WTC11 (cell line): ENCODE results near the gene PCBP1. TPM values are rescaled to one million over a fixed set of nuclear protein-coding genes. Genes with fewer than 3 reads are reported as not detected.
A peak's percentile ranks its signal among the peaks of the same experiment; 100 is the strongest.

Experiments used
- ATAC-seq: fragments of 200-7000 bp; cut with Tn5 transposase; 2 replicates; pipeline ENCODE4 v1.10.0; 2021; ENCODE audit warnings: mild to moderate bottlenecking, moderate library complexity
- CTCF ChIA-PET: fragments of 300-600 bp; sonication (Branson Sonifier 250); formaldehyde crosslinking; loops from one replicate; lab custom pipeline; 2021; ENCODE audit warnings: antibody characterized with exemption; lab: Charles Lee
- POLR2A ChIA-PET: fragments of 350-600 bp; sonication (Branson Sonifier 250); formaldehyde crosslinking; loops from one replicate; lab custom pipeline; 2021; ENCODE audit warnings: antibody characterized with exemption; lab: Charles Lee
- DNase-seq: peaks from one replicate; pipeline ENCODE4 v3.0.0; 2021; ENCODE audit warnings: low spot score
- H3K27ac Mint-ChIP-seq: 2 replicates; pipeline ENCODE4 v1.8.0; 2021; ENCODE audit warnings: mixed read lengths
- H3K27me3 Mint-ChIP-seq: 2 replicates; pipeline ENCODE4 v1.8.0; 2021; ENCODE audit warnings: low read depth, mild to moderate bottlenecking, moderate library complexity, mixed read lengths
- H3K36me3 Mint-ChIP-seq: 2 replicates; pipeline ENCODE4 v1.8.0; 2021; ENCODE audit warnings: mixed read lengths
- H3K4me1 Mint-ChIP-seq: 2 replicates; pipeline ENCODE4 v1.8.0; 2022; ENCODE audit warnings: mixed read lengths
- H3K4me3 Mint-ChIP-seq: 2 replicates; pipeline ENCODE4 v1.8.0; 2021; ENCODE audit warnings: mild to moderate bottlenecking, moderate library complexity, mixed read lengths
- H3K9me3 Mint-ChIP-seq: 2 replicates; pipeline ENCODE4 v1.8.0; 2021; ENCODE audit warnings: mixed read lengths
- CREB1 ChIP-seq: sonication (generic); formaldehyde crosslinking; IDR thresholded peaks from 2 replicates; pipeline ENCODE4 v1.8.0; 2023; ENCODE audit warnings: mild to moderate bottlenecking, missing genetic modification reagents
- FOXJ3 ChIP-seq: sonication (generic); formaldehyde crosslinking; IDR thresholded peaks from 2 replicates; pipeline ENCODE4 v1.9.0; 2021; ENCODE audit warnings: missing genetic modification reagents, mild to moderate bottlenecking, borderline replicate concordance
- GABPB1 ChIP-seq: sonication (generic); formaldehyde crosslinking; IDR thresholded peaks from 2 replicates; pipeline ENCODE4 v1.8.1; 2023; ENCODE audit warnings: mild to moderate bottlenecking, missing genetic modification reagents
- JUN ChIP-seq: sonication (generic); formaldehyde crosslinking; IDR thresholded peaks from 2 replicates; pipeline ENCODE4 v1.8.0; 2023; ENCODE audit warnings: mild to moderate bottlenecking, missing genetic modification reagents
- KAT7 ChIP-seq: sonication (generic); formaldehyde crosslinking; IDR thresholded peaks from 2 replicates; pipeline ENCODE4 v1.8.1; 2023; ENCODE audit warnings: missing genetic modification reagents, mild to moderate bottlenecking, borderline replicate concordance
- NR3C1 ChIP-seq: sonication (generic); formaldehyde crosslinking; conservative IDR thresholded peaks from 2 replicates; pipeline ENCODE4 v1.8.1; 2023; ENCODE audit warnings: low read depth, mild to moderate bottlenecking, missing genetic modification reagents
- OVOL2 ChIP-seq: fragments of 250-450 bp; sonication (Bioruptor Pico); IDR thresholded peaks from 2 replicates; pipeline ENCODE4 v1.9.0; 2021; ENCODE audit warnings: mild to moderate bottlenecking, borderline replicate concordance
- RELA ChIP-seq: sonication (generic); formaldehyde crosslinking; IDR thresholded peaks from 2 replicates; pipeline ENCODE4 v1.8.1; 2022; ENCODE audit warnings: missing genetic modification reagents, mild to moderate bottlenecking, borderline replicate concordance
- SP1 ChIP-seq: sonication (generic); formaldehyde crosslinking; conservative IDR thresholded peaks from 2 replicates; pipeline ENCODE4 v1.8.1; 2022; ENCODE audit warnings: missing genetic modification reagents
- TCF7 ChIP-seq: sonication (generic); formaldehyde crosslinking; IDR thresholded peaks from 2 replicates; pipeline ENCODE4 v1.8.0; 2022; ENCODE audit warnings: mild to moderate bottlenecking, low read depth, missing genetic modification reagents, moderate library complexity
- TEAD1 ChIP-seq: sonication (generic); formaldehyde crosslinking; IDR thresholded peaks from 2 replicates; pipeline ENCODE4 v1.8.0; 2022; ENCODE audit warnings: mild to moderate bottlenecking, missing genetic modification reagents
- TEAD4 ChIP-seq: sonication (generic); formaldehyde crosslinking; IDR thresholded peaks from 2 replicates; pipeline ENCODE4 v1.8.0; 2022; ENCODE audit warnings: mild to moderate bottlenecking, missing genetic modification reagents
- ZNF121 ChIP-seq: sonication (generic); formaldehyde crosslinking; IDR thresholded peaks from 2 replicates; pipeline ENCODE4 v1.8.0; 2023; ENCODE audit warnings: missing genetic modification reagents
- ZNF317 ChIP-seq: sonication (generic); formaldehyde crosslinking; IDR thresholded peaks from 2 replicates; pipeline ENCODE4 v1.8.1; 2023; ENCODE audit warnings: low read depth, mild to moderate bottlenecking, moderate library complexity, missing genetic modification reagents, borderline replicate concordance
- ZNF671 ChIP-seq: fragments of 250-450 bp; sonication (Bioruptor Pico); IDR thresholded peaks from 2 replicates; pipeline ENCODE4 v1.8.0; 2021; ENCODE audit warnings: mild to moderate bottlenecking
- total RNA-seq: library from RNA; stranded (reverse); gene quantifications from 3 replicates; pipeline ENCODE4 v1.2.3, GENCODE V29; 2021
- TF ChIP-seq, protein P1 (sequence below): fragments of 250-450 bp; sonication (Bioruptor Pico); IDR thresholded peaks from 2 replicates; pipeline ENCODE4 v1.9.0; 2021; ENCODE audit warnings: mild to moderate bottlenecking
- TF ChIP-seq, protein P2 (sequence below): fragments of 250-450 bp; sonication (Bioruptor Pico); IDR thresholded peaks from 2 replicates; pipeline ENCODE4 v1.8.0; 2021; ENCODE audit warnings: mild to moderate bottlenecking
- TF ChIP-seq, protein P3 (sequence below): fragments of 250-450 bp; sonication (Bioruptor Pico); IDR thresholded peaks from 2 replicates; pipeline ENCODE4 v1.9.0; 2021; ENCODE audit warnings: mild to moderate bottlenecking, borderline replicate concordance
- TF ChIP-seq, protein P4 (sequence below): sonication (generic); formaldehyde crosslinking; IDR thresholded peaks from 2 replicates; pipeline ENCODE4 v1.8.1; 2023; ENCODE audit warnings: mild to moderate bottlenecking, missing genetic modification reagents
- TF ChIP-seq, protein P5 (sequence below): sonication (generic); formaldehyde crosslinking; IDR thresholded peaks from 2 replicates; pipeline ENCODE4 v1.8.1; 2023; ENCODE audit warnings: mild to moderate bottlenecking, missing genetic modification reagents, borderline replicate concordance
- TF ChIP-seq, protein P6 (sequence below): sonication (generic); formaldehyde crosslinking; IDR thresholded peaks from 2 replicates; pipeline ENCODE4 v1.8.1; 2022; ENCODE audit warnings: low read depth, mild to moderate bottlenecking, moderate library complexity, missing genetic modification reagents, borderline replicate concordance
- TF ChIP-seq, protein P7 (sequence below): sonication (generic); formaldehyde crosslinking; IDR thresholded peaks from 2 replicates; pipeline ENCODE4 v1.8.0; 2022; ENCODE audit warnings: mild to moderate bottlenecking, missing genetic modification reagents

PCBP1 gene
- total RNA-seq, 1 experiment from 2014 or later, result 489 TPM

DNA sequence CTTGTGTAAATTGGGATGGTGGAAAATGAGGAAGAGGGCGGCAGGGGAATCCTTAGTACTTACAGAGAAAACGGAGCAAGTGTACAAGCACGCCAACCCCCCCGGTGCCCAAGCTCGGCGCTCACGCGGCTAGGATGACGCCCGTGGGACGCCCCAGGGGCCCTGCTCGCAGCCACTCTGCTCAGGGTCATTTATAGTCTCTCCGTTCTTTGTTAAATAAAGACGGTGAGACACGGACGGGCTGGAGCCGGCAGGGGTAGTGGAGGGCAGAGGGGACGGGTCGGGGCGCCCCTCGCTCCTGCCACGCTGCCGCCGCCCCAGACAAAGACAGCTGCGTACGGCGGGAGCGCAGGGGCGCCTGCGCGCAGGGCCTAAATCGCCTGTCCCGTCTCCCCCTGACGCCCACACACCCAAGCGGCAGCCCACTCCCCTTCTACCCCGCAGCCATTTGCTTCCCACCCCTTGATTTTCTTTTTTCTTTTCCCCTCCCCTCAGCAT lies 37.8 kb downstream of the PCBP1 start (continued):
- TF ChIP-seq ZNF671, result peak; percentile 23; the same call in 1 of the 2 replicates
- TF ChIP-seq, protein P1, sequence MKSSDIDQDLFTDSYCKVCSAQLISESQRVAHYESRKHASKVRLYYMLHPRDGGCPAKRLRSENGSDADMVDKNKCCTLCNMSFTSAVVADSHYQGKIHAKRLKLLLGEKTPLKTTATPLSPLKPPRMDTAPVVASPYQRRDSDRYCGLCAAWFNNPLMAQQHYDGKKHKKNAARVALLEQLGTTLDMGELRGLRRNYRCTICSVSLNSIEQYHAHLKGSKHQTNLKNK (CRISPR knock-in tag), result no peak
- TF ChIP-seq GABPB1, result no peak
- 0 out of 2 replicates have a peak, but pooled peaks have one; percentile 50 for TF ChIP-seq RELA (CRISPR knock-in tag)
- TF ChIP-seq, protein P2, sequence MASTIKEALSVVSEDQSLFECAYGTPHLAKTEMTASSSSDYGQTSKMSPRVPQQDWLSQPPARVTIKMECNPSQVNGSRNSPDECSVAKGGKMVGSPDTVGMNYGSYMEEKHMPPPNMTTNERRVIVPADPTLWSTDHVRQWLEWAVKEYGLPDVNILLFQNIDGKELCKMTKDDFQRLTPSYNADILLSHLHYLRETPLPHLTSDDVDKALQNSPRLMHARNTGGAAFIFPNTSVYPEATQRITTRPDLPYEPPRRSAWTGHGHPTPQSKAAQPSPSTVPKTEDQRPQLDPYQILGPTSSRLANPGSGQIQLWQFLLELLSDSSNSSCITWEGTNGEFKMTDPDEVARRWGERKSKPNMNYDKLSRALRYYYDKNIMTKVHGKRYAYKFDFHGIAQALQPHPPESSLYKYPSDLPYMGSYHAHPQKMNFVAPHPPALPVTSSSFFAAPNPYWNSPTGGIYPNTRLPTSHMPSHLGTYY (CRISPR knock-in tag), result no peak
- TF ChIP-seq SP1 (CRISPR knock-in tag), result no peak
- TF ChIP-seq, protein P3, sequence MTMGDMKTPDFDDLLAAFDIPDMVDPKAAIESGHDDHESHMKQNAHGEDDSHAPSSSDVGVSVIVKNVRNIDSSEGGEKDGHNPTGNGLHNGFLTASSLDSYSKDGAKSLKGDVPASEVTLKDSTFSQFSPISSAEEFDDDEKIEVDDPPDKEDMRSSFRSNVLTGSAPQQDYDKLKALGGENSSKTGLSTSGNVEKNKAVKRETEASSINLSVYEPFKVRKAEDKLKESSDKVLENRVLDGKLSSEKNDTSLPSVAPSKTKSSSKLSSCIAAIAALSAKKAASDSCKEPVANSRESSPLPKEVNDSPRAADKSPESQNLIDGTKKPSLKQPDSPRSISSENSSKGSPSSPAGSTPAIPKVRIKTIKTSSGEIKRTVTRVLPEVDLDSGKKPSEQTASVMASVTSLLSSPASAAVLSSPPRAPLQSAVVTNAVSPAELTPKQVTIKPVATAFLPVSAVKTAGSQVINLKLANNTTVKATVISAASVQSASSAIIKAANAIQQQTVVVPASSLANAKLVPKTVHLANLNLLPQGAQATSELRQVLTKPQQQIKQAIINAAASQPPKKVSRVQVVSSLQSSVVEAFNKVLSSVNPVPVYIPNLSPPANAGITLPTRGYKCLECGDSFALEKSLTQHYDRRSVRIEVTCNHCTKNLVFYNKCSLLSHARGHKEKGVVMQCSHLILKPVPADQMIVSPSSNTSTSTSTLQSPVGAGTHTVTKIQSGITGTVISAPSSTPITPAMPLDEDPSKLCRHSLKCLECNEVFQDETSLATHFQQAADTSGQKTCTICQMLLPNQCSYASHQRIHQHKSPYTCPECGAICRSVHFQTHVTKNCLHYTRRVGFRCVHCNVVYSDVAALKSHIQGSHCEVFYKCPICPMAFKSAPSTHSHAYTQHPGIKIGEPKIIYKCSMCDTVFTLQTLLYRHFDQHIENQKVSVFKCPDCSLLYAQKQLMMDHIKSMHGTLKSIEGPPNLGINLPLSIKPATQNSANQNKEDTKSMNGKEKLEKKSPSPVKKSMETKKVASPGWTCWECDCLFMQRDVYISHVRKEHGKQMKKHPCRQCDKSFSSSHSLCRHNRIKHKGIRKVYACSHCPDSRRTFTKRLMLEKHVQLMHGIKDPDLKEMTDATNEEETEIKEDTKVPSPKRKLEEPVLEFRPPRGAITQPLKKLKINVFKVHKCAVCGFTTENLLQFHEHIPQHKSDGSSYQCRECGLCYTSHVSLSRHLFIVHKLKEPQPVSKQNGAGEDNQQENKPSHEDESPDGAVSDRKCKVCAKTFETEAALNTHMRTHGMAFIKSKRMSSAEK (CRISPR knock-in tag), result no peak
- TF ChIP-seq, protein P4, sequence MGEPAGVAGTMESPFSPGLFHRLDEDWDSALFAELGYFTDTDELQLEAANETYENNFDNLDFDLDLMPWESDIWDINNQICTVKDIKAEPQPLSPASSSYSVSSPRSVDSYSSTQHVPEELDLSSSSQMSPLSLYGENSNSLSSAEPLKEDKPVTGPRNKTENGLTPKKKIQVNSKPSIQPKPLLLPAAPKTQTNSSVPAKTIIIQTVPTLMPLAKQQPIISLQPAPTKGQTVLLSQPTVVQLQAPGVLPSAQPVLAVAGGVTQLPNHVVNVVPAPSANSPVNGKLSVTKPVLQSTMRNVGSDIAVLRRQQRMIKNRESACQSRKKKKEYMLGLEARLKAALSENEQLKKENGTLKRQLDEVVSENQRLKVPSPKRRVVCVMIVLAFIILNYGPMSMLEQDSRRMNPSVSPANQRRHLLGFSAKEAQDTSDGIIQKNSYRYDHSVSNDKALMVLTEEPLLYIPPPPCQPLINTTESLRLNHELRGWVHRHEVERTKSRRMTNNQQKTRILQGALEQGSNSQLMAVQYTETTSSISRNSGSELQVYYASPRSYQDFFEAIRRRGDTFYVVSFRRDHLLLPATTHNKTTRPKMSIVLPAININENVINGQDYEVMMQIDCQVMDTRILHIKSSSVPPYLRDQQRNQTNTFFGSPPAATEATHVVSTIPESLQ, result no peak
- peak; percentile 86 for TF ChIP-seq ZNF121
- TF ChIP-seq TCF7 (CRISPR knock-in tag), result no peak
- TF ChIP-seq, protein P5, sequence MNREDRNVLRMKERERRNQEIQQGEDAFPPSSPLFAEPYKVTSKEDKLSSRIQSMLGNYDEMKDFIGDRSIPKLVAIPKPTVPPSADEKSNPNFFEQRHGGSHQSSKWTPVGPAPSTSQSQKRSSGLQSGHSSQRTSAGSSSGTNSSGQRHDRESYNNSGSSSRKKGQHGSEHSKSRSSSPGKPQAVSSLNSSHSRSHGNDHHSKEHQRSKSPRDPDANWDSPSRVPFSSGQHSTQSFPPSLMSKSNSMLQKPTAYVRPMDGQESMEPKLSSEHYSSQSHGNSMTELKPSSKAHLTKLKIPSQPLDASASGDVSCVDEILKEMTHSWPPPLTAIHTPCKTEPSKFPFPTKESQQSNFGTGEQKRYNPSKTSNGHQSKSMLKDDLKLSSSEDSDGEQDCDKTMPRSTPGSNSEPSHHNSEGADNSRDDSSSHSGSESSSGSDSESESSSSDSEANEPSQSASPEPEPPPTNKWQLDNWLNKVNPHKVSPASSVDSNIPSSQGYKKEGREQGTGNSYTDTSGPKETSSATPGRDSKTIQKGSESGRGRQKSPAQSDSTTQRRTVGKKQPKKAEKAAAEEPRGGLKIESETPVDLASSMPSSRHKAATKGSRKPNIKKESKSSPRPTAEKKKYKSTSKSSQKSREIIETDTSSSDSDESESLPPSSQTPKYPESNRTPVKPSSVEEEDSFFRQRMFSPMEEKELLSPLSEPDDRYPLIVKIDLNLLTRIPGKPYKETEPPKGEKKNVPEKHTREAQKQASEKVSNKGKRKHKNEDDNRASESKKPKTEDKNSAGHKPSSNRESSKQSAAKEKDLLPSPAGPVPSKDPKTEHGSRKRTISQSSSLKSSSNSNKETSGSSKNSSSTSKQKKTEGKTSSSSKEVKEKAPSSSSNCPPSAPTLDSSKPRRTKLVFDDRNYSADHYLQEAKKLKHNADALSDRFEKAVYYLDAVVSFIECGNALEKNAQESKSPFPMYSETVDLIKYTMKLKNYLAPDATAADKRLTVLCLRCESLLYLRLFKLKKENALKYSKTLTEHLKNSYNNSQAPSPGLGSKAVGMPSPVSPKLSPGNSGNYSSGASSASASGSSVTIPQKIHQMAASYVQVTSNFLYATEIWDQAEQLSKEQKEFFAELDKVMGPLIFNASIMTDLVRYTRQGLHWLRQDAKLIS (CRISPR knock-in tag), result no peak

DNA sequence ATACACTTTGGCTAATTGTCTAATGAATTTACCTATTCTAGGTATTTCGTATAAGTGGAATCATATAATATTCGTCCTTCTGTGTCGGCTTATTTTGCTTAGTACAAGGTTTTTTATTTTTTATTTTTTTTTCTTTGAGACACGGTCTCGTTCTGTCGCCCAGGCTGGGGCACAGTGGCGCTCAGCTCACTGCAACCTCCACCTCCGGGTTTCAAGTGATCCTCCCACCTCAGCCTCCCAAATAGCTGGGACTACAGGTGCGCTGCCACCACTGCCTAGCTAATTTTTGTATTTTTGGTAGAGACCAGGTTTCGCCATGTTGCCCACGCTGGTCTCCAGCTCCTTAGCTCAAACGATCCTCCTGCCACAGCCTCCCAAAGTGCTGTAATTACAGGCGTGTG lies 38.2 kb downstream of the PCBP1 start:
- Mint-ChIP-seq H3K4me1 (peaks cover 51% of the 10 kb centered on the region), H3K4me3 (peak overlapping the region; percentile 97), H3K27ac (peak overlapping the region; percentile 100), H3K27me3 (no peaks in the 10 kb centered on the region; the same call in 1 of the 2 replicates), H3K36me3 (no peaks in the 10 kb centered on the region), H3K9me3 (no peaks in the 10 kb centered on the region)
- CTCF ChIA-PET, result interaction anchor here (0.7 to 2.1 kb wide), 6 partner anchors 16 to 1341 kb away, joined by 3 to 11 read pairs (median 6); partner anchors contain the start of gene MXD1
- ATAC-seq (no peak), DNase-seq (no peak)
- TF ChIP-seq JUN (CRISPR knock-in tag) (no peak), CREB1 (no peak), TEAD1 (no peak), ZNF317 (CRISPR knock-in tag) (no peak), FOXJ3 (CRISPR knock-in tag) (no peak), GABPB1 (no peak), NR3C1 (CRISPR knock-in tag) (no peak), TCF7 (CRISPR knock-in tag) (no peak), OVOL2 (CRISPR knock-in tag) (no peak), TEAD4 (CRISPR knock-in tag) (no peak), KAT7 (no peak)
- TF ChIP-seq, protein P6, sequence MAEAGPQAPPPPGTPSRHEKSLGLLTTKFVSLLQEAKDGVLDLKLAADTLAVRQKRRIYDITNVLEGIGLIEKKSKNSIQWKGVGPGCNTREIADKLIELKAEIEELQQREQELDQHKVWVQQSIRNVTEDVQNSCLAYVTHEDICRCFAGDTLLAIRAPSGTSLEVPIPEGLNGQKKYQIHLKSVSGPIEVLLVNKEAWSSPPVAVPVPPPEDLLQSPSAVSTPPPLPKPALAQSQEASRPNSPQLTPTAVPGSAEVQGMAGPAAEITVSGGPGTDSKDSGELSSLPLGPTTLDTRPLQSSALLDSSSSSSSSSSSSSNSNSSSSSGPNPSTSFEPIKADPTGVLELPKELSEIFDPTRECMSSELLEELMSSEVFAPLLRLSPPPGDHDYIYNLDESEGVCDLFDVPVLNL (CRISPR knock-in tag), result no peak
- TF ChIP-seq, protein P7, sequence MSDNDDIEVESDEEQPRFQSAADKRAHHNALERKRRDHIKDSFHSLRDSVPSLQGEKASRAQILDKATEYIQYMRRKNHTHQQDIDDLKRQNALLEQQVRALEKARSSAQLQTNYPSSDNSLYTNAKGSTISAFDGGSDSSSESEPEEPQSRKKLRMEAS, result no peak
- POLR2A ChIA-PET, result interaction anchor here (0.6 to 4.7 kb wide), 8 partner anchors 9 to 441 kb away, joined by 3 to 60 read pairs (median 22); partner anchors contain the start of genes MXD1 and PCBP1
